DND-41 (cell line): ENCODE measurements around the gene CD7.

ENCODE experiments used
- ATAC-seq: fragments of 200-7000 bp; cut with Tn5 transposase; 3 replicates; pipeline ENCODE4 v1.9.1; 2021; ENCODE audit warnings: low read depth; ENCODE audit not compliant: insufficient read depth
- DNase-seq: peaks from one replicate; pipeline ENCODE4 v3.0.0-alpha.2; 2020
- H2AFZ ChIP-seq: 2 replicates; pipeline ENCODE4 v1.6.0; 2012; ENCODE audit warnings: low read depth, low read length
- H3K27ac ChIP-seq: 2 replicates; pipeline ENCODE4 v1.5.1; 2012; ENCODE audit warnings: low read length, inconsistent platforms
- H3K27me3 ChIP-seq: fragments of 200-600 bp; sonication (generic); 2 replicates; pipeline ENCODE4 v1.6.0; 2012; ENCODE audit warnings: low read length, mild to moderate bottlenecking, inconsistent platforms; ENCODE audit not compliant: insufficient read depth, poor library complexity
- H3K36me3 ChIP-seq: 2 replicates; pipeline ENCODE4 v1.5.1; 2012; ENCODE audit warnings: low read length, inconsistent platforms; ENCODE audit not compliant: insufficient read depth
- H3K4me1 ChIP-seq: 2 replicates; pipeline ENCODE4 v1.5.1; 2012; ENCODE audit warnings: mild to moderate bottlenecking, low read length; ENCODE audit not compliant: insufficient read depth
- H3K4me2 ChIP-seq: 2 replicates; pipeline ENCODE4 v1.6.0; 2012; ENCODE audit warnings: mild to moderate bottlenecking, moderate library complexity, low read length, inconsistent platforms; ENCODE audit not compliant: insufficient read depth
- H3K4me3 ChIP-seq, 2 experiments: fragments of 200-600 bp in 1 of 2; shearing (Covaris generic) in 1 of 2; 2 replicates each; pipeline ENCODE4 v1.5.1; 2012 to 2016; ENCODE audit warnings: inconsistent platforms in 2 of 2, low read length in 2 of 2, mild to moderate bottlenecking in 2 of 2, low read depth in 1 of 2, moderate library complexity in 1 of 2
- H3K79me2 ChIP-seq: 2 replicates; pipeline ENCODE4 v1.6.0; 2012; ENCODE audit warnings: low read length, inconsistent platforms; ENCODE audit not compliant: insufficient read depth
- H3K9ac ChIP-seq: 2 replicates; pipeline ENCODE4 v1.6.0; 2012; ENCODE audit warnings: low read depth, mild to moderate bottlenecking, inconsistent platforms, low read length, moderate library complexity
- H3K9me3 ChIP-seq: 2 replicates; pipeline ENCODE4 v1.5.1; 2012; ENCODE audit warnings: low read length, moderate library complexity, mild to moderate bottlenecking, inconsistent platforms; ENCODE audit not compliant: insufficient read depth, severe bottlenecking
- H4K20me1 ChIP-seq: 2 replicates; pipeline ENCODE4 v1.6.0; 2012; ENCODE audit warnings: low read length; ENCODE audit not compliant: insufficient read depth
- CTCF ChIP-seq: IDR thresholded peaks from 2 replicates; pipeline ENCODE4 v1.5.1; 2012; ENCODE audit warnings: borderline replicate concordance, low read length, moderate library complexity, mild to moderate bottlenecking; ENCODE audit not compliant: poor library complexity, severe bottlenecking; ENCODE audit errors: extremely low read depth
- EZH2 ChIP-seq: IDR thresholded peaks from 3 replicates; pipeline ENCODE4 v1.6.1; 2012; ENCODE audit warnings: borderline replicate concordance, low read depth, mild to moderate bottlenecking, moderate library complexity, low read length, inconsistent platforms; ENCODE audit not compliant: severe bottlenecking

The CD7 gene

GRCh38 chr17:82300707-82301270 lies 16.6 kb downstream of the CD7 start:
- peak overlapping the region in 1 of 2 experiments; percentile 57; a peak in 2 of 4 replicates for H3K4me3 ChIP-seq
- TF ChIP-seq CTCF (peak; percentile 87), EZH2 (no peak)
- H3K27me3 ChIP-seq, result no peaks in the 10 kb centered on the region
- H4K20me1 ChIP-seq, result no peaks in the 10 kb centered on the region
- peaks cover 100% of the 10 kb centered on the region for H3K4me1 ChIP-seq
- H2AFZ ChIP-seq, result no peak overlapping the region
- peak overlapping the region; percentile 99 for H3K27ac ChIP-seq
- DNase-seq (peak; percentile 89), ATAC-seq (peak; percentile 16)
- H3K36me3 ChIP-seq, result no peaks in the 10 kb centered on the region
- H3K9me3 ChIP-seq, result no peaks in the 10 kb centered on the region
- H3K9ac ChIP-seq, result peak overlapping the region; percentile 76
- H3K4me2 ChIP-seq, result peak overlapping the region; percentile 88
- H3K79me2 ChIP-seq, result peaks cover 8% of the 10 kb centered on the region; the same call in 1 of the 2 replicates

- H3K27me3 ChIP-seq, result no peaks in the 10 kb centered on the region
- no peaks in the 10 kb centered on the region for H3K36me3 ChIP-seq
- H3K4me3 ChIP-seq, result peak overlapping the region in 1 of 2 experiments; percentile 57; a peak in 2 of 4 replicates
- peaks cover 8% of the 10 kb centered on the region; the same call in 1 of the 2 replicates for H3K79me2 ChIP-seq
- H2AFZ ChIP-seq, result no peak overlapping the region
- H3K4me2 ChIP-seq, result peak overlapping the region; percentile 88
- H4K20me1 ChIP-seq, result no peaks in the 10 kb centered on the region
- no peak for DNase-seq
- TF ChIP-seq EZH2 (no peak), CTCF (no peak)
- peak overlapping the region; percentile 76 for H3K9ac ChIP-seq
- peaks cover 97% of the 10 kb centered on the region for H3K4me1 ChIP-seq
- no peaks in the 10 kb centered on the region for H3K9me3 ChIP-seq
- H3K27ac ChIP-seq, result peak overlapping the region; percentile 99
- no peak for ATAC-seq
Observed at GRCh38 chr17:82300228-82300627, 17.2 kb downstream of the CD7 start.

GRCh38 chr17:82299452-82299851 lies 18.0 kb downstream of the CD7 start:
- peak overlapping the region; percentile 76 for H3K9ac ChIP-seq
- H3K36me3 ChIP-seq, result no peaks in the 10 kb centered on the region
- peaks cover 8% of the 10 kb centered on the region; the same call in 1 of the 2 replicates for H3K79me2 ChIP-seq
- H3K9me3 ChIP-seq, result no peaks in the 10 kb centered on the region
- H4K20me1 ChIP-seq, result no peaks in the 10 kb centered on the region
- peak overlapping the region in 1 of 2 experiments; percentile 62; a peak in 2 of 4 replicates for H3K4me3 ChIP-seq
- H2AFZ ChIP-seq, result peak overlapping the region; percentile 50; the same call in 1 of the 2 replicates
- ATAC-seq (0 out of 3 replicates have a peak, but pooled peaks have one; percentile 3), DNase-seq (peak; percentile 85)
- no peaks in the 10 kb centered on the region for H3K27me3 ChIP-seq
- peak overlapping the region; percentile 88 for H3K4me2 ChIP-seq
- H3K4me1 ChIP-seq, result peaks cover 93% of the 10 kb centered on the region
- H3K27ac ChIP-seq, result peak overlapping the region; percentile 99
- TF ChIP-seq EZH2 (no peak), CTCF (no peak)
